Tibial artery (tissue), 4 donors: ENCODE results near the gene SCP2.

Source experiments
- DNase-seq, 2 donors: peaks; one replicate each; pipeline ENCODE4 v3.0.0-alpha.2; 2019
- H3K27ac ChIP-seq, 2 donors: fragments of 200-600 bp; sonication (generic) in 1 of 2; 1 replicate in 1 of 2; 2 replicates in 1 of 2; pipeline ENCODE4 v1.5.1; 2018 to 2019; ENCODE audit warnings: mild to moderate bottlenecking in 1 of 2
- H3K27me3 ChIP-seq, 2 donors: fragments of 200-600 bp; sonication (generic) in 1 of 2; one replicate each; pipeline versions ENCODE4 v1.5.1 to v1.6.0; 2016 to 2019
- H3K36me3 ChIP-seq, 3 donors: fragments of 200-600 bp; sonication (generic) in 2 of 3; one replicate each; pipeline ENCODE4 v1.5.1; 2016 to 2019; ENCODE audit warnings: mild to moderate bottlenecking in 2 of 3
- H3K4me1 ChIP-seq, 4 donors: fragments of 200-600 bp; sonication (generic) in 2 of 4; 1 replicate in 3 of 4; 2 replicates in 1 of 4; pipeline ENCODE4 v1.5.1; 2016 to 2019
- H3K4me3 ChIP-seq, 2 donors: fragments of 200-600 bp; sonication (generic) in 1 of 2; 1 replicate in 1 of 2; 2 replicates in 1 of 2; pipeline ENCODE4 v1.5.1; 2018 to 2019; ENCODE audit warnings: mild to moderate bottlenecking in 2 of 2
- H3K9me3 ChIP-seq, 3 donors: fragments of 200-600 bp; sonication (generic) in 1 of 3; one replicate each; pipeline ENCODE4 v1.5.1; 2016 to 2019
- CTCF ChIP-seq, 2 experiments: fragments of 200-600 bp in 1 of 2; fragments of 450-650 bp in 1 of 2; IDR thresholded peaks; one replicate each; pipeline ENCODE4 v1.5.1; 2017 to 2019; ENCODE audit warnings: antibody characterized with exemption in 2 of 2, mild to moderate bottlenecking in 1 of 2, moderate library complexity in 1 of 2
- intact Hi-C: fragments of 100-400 bp; cut with DNase I; formaldehyde crosslinking; loops from one replicate; pipeline ENCODE4 v1.15.0; 2023; ENCODE audit warnings: low total_unique reads

Gene SCP2

DNA sequence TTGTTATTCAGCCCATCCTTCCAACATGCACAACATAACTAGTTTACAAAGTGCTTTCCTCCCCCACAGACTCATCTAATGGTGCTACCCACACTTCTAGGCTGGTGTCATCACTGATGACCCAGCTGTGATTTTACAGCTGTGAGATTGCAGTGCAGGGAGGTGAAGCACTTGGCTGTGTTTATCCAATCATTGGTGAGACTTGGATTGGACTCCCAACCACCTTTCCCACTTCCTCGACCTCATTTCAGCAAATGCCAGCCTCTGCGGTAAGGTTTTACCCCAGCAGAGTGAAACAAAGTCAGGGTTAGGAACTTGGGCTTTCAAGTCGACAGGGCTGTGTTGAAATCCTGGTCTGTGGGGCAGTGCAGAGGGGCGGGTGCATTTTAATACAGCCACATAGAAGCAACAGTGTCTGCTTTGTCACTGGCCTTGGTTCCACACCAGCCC is 27.6 kb upstream of the SCP2 start:
- H3K27me3 ChIP-seq: no peaks in the 10 kb centered on the region
- TF ChIP-seq CTCF (IDR thresholded peaks at IDR 0.05): no peak
- peaks cover 0 to 53% (median 32%) of the 10 kb centered on the region in 3 donors for H3K36me3 ChIP-seq
- no peak overlapping the region for H3K27ac ChIP-seq
- H3K4me1 ChIP-seq: no peaks in the 10 kb centered on the region
- H3K4me3 ChIP-seq: no peak overlapping the region
- intact Hi-C loops: no loop called here
- DNase-seq: no peak
- no peaks in the 10 kb centered on the region for H3K9me3 ChIP-seq

DNA sequence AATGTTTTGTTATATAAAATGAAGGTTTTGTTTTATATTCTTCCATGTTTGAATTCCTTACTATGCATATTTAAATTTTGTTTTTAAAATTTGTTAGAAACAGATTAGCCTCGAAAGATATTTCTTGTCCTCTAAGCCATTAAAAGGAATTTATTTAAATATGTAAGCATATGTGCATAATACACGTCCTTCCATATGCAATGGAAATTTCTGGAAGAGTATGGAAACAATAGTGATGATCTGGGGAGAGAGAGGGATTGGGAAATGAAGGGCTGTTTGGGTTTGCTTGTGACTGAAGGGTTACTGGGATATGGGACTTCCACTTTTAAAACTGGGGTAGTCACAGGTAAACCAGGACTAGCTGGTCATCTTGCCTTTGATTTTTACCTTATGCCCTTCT is 26.7 kb upstream of the SCP2 start:
- no peak for TF ChIP-seq CTCF (IDR thresholded peaks at IDR 0.05)
- Histone ChIP-seq H3K27me3 (no peaks in the 10 kb centered on the region), H3K4me3 (no peak overlapping the region), H3K36me3 (peaks cover 0 to 55% (median 30%) of the 10 kb centered on the region in 3 donors), H3K27ac (no peak overlapping the region), H3K4me1 (peaks cover 0 to 6% (median 3%) of the 10 kb centered on the region in 4 donors), H3K9me3 (no peaks in the 10 kb centered on the region)
- intact Hi-C loops: no loop called here
- no peak for DNase-seq

GRCh38 chr1:52901384-52901783 is 25.7 kb upstream of the SCP2 start:
- intact Hi-C loops: no loop called here
- no peak for TF ChIP-seq CTCF (IDR thresholded peaks at IDR 0.05)
- DNase-seq: no peak
- Histone ChIP-seq H3K9me3 (no peaks in the 10 kb centered on the region), H3K4me3 (no peak overlapping the region), H3K4me1 (peaks cover 0 to 16% (median 4%) of the 10 kb centered on the region in 4 donors), H3K27me3 (no peaks in the 10 kb centered on the region), H3K27ac (no peak overlapping the region), H3K36me3 (peaks cover 0 to 46% (median 20%) of the 10 kb centered on the region in 3 donors)

GRCh38 chr1:52904208-52904926 is 22.7 kb upstream of the SCP2 start:
- Histone ChIP-seq H3K9me3 (no peaks in the 10 kb centered on the region), H3K4me1 (peaks cover 0 to 17% (median 4%) of the 10 kb centered on the region in 4 donors), H3K27ac (no peak overlapping the region), H3K4me3 (no peak overlapping the region), H3K36me3 (peaks cover 0 to 34% (median 9%) of the 10 kb centered on the region in 3 donors), H3K27me3 (no peaks in the 10 kb centered on the region)
- intact Hi-C loops: no loop called here
- no peak for TF ChIP-seq CTCF (IDR thresholded peaks at IDR 0.05)
- DNase-seq: no peak

DNA sequence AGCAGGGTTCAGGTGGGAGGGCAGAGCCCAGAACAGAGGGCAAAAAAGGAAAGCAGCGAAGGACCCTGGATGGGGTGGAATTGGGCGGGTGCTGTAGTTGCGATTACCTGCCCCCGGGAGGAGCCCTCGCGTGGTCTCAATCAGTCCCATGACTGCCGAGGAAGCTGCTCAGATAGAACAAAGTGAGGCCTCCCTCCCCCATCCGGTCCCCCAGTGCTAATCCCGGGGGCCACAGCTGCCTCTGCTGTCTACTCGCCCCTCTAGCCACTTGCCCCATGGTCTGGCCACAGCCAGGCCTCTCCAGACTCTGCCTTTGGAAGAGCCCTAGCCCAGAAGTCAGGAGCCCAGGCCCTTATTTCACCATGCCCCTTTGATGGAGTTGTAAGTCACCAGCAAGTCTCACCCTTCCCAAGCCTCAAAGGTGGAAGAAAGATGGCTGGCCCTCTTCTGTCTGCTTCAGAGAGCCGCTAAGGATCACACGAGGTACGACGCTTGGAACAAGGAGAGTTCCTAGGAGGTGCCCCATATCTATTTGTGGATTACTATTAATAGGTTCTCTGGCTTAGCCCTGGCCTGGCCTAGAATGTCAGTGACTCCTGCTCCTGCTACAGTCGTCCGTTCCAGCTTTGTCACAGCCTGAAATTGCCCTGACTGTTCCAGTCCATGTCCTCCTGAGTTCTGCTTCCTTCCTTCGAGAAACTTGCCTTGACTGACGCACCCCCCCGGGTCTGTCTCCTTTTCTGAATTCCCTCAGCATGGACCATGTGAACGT is 22.0 kb upstream of the SCP2 start:
- H3K4me3 ChIP-seq: no peak overlapping the region
- H3K27ac ChIP-seq: peak overlapping the region; percentile 31 to 37
- H3K27me3 ChIP-seq: no peaks in the 10 kb centered on the region
- H3K36me3 ChIP-seq: peaks cover 0 to 34% (median 9%) of the 10 kb centered on the region in 3 donors
- intact Hi-C loops: no loop called here
- DNase-seq: no peak
- no peaks in the 10 kb centered on the region for H3K9me3 ChIP-seq
- TF ChIP-seq CTCF (IDR thresholded peaks at IDR 0.05): no peak
- H3K4me1 ChIP-seq: peaks cover 0 to 17% (median 4%) of the 10 kb centered on the region in 4 donors
